ENCODE data around the gene FSCN2.
"Not testable (repeated sequence)": the region's sequence is repeated elsewhere in the genome, so short reads cannot be mapped to it uniquely, and the experiment has no call there.

The FSCN2 gene

GRCh38 chr17:81580481-81580880 lies 52.3 kb downstream of the FSCN2 start:
- DNase-seq: no peak

DNA sequence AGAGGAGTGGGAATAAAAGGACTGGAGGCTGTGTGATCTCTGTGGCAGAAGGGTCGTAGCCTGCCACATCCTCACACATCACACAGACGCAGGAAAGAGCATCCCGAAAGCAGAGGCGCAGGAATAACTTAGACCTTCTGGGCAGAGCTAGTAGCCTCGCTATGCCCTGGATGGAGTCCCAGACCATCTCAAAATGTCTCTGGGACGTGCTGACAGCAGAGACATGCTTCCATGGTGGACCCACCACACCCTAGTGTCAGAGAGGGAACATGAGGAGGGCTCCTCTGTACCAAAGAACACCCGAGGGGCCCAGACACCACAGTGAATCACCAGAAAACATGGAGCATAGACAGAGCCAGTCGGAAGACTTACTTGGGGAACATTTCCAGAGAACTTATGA lies 53.6 kb downstream of the FSCN2 start:
- DNase-seq: no peak

DNA sequence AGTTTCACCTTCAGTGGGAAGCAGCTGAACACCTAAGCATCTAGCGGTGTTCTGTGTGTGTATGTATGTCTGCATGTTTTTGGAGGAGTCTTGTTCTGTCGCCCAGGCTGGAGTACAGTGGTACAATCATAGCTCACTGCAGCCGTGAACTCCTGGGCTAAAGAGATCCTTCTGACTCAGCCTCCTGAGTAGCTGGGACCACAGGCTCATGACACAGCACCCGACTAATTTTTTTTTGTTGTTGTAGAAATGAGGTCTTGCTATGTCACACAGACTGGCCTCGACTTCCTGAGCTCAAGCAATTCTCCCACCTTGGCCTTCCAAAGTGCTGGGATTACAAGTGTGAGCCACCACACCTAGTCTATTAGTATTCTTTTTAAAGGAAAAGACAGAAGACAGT lies 54.2 kb downstream of the FSCN2 start:
- DNase-seq: no peak

GRCh38 chr17:81582749-81583148 lies 54.6 kb downstream of the FSCN2 start:
- DNase-seq: no peak

- DNase-seq: no peak
These were observed 55.6 kb downstream of the FSCN2 start for GRCh38 chr17:81583589-81584342.

DNA sequence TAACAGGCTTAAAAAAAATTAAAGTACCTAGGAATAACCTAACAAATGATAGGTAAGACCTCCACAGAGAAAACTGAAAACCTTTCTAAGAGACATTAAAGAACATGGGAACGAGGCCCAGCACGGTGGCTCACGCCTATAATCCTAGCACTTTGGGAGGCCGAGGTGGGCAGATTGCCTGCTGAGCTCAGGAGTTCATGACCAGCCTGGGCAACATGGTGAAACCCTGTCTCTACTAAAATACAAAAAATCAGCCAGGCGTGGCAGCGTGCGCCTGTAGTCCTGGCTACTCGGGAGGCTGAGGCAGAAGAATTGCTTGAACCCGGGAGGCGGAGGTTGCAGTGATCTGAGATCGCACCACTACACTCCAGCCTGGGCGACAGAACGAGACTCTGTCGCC lies 56.6 kb downstream of the FSCN2 start:
- DNase-seq: not testable (repeated sequence)

DNA sequence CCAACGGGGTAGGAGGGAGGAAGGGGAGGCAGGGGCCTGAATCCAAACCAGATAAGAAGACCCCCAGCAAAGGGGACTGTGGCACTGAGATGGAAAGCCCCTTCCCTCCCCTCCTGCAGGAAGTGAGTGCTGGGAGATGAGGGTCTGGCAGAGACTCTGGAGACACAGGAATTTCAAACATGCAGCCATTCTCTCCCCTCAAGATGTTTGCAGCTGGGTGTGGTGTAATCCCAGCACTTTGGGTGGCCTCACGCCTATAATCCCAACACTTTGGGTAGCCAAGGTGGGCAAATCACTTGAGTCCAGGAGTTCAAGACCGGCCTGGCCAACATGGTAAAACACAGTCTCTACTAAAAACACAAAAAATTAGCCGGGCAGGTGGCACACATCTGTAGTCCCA lies 57.9 kb downstream of the FSCN2 start:
- DNase-seq: no peak

All from CD4-positive, alpha-beta T cell treated with Interleukin-17A for 1 hour (primary cell).